Tibial artery (tissue), 4 donors: Measurements from ENCODE around the gene HGFAC.

Experiments used
- DNase-seq, 2 donors: peaks; one replicate each; pipeline ENCODE4 v3.0.0-alpha.2; 2019
- H3K27ac ChIP-seq, 2 donors: fragments of 200-600 bp; sonication (generic) in 1 of 2; 1 replicate in 1 of 2; 2 replicates in 1 of 2; pipeline ENCODE4 v1.5.1; 2018 to 2019; ENCODE audit warnings: mild to moderate bottlenecking in 1 of 2
- H3K27me3 ChIP-seq, 2 donors: fragments of 200-600 bp; sonication (generic) in 1 of 2; one replicate each; pipeline versions ENCODE4 v1.5.1 to v1.6.0; 2016 to 2019
- H3K36me3 ChIP-seq, 3 donors: fragments of 200-600 bp; sonication (generic) in 2 of 3; one replicate each; pipeline ENCODE4 v1.5.1; 2016 to 2019; ENCODE audit warnings: mild to moderate bottlenecking in 2 of 3
- H3K4me1 ChIP-seq, 4 donors: fragments of 200-600 bp; sonication (generic) in 2 of 4; 1 replicate in 3 of 4; 2 replicates in 1 of 4; pipeline ENCODE4 v1.5.1; 2016 to 2019
- H3K4me3 ChIP-seq, 2 donors: fragments of 200-600 bp; sonication (generic) in 1 of 2; 1 replicate in 1 of 2; 2 replicates in 1 of 2; pipeline ENCODE4 v1.5.1; 2018 to 2019; ENCODE audit warnings: mild to moderate bottlenecking in 2 of 2
- H3K9me3 ChIP-seq, 3 donors: fragments of 200-600 bp; sonication (generic) in 1 of 3; one replicate each; pipeline ENCODE4 v1.5.1; 2016 to 2019
- CTCF ChIP-seq, 2 experiments: fragments of 200-600 bp in 1 of 2; fragments of 450-650 bp in 1 of 2; IDR thresholded peaks; one replicate each; pipeline ENCODE4 v1.5.1; 2017 to 2019; ENCODE audit warnings: antibody characterized with exemption in 2 of 2, mild to moderate bottlenecking in 1 of 2, moderate library complexity in 1 of 2
- intact Hi-C: fragments of 100-400 bp; cut with DNase I; formaldehyde crosslinking; loops from one replicate; pipeline ENCODE4 v1.15.0; 2023; ENCODE audit warnings: low total_unique reads

Gene HGFAC

GRCh38 chr4:3427706-3428446 is 13.9 kb upstream of the HGFAC start:
- H3K4me1 ChIP-seq = no peaks in the 10 kb centered on the region
- no peak for DNase-seq
- H3K4me3 ChIP-seq = no peak overlapping the region
- H3K9me3 ChIP-seq = no peaks in the 10 kb centered on the region
- H3K27me3 ChIP-seq = no peaks in the 10 kb centered on the region
- TF ChIP-seq CTCF (IDR thresholded peaks at IDR 0.05) = no peak
- H3K36me3 ChIP-seq = peaks cover 7 to 89% (median 52%) of the 10 kb centered on the region in 3 donors
- intact Hi-C loops = loop anchor here (10.0 kb wide), 1 partner anchor 63 kb away; no protein-coding TSS in a partner anchor
- H3K27ac ChIP-seq = no peak overlapping the region

GRCh38 chr4:3429651-3430050 is 12.1 kb upstream of the HGFAC start:
- Histone ChIP-seq H3K9me3 (no peaks in the 10 kb centered on the region), H3K27ac (no peak overlapping the region), H3K4me1 (no peaks in the 10 kb centered on the region), H3K36me3 (peaks cover 0 to 85% (median 35%) of the 10 kb centered on the region in 3 donors), H3K27me3 (no peaks in the 10 kb centered on the region), H3K4me3 (no peak overlapping the region)
- DNase-seq = no peak
- intact Hi-C loops = loop anchor here (10.0 kb wide), 1 partner anchor 65 kb away; no protein-coding TSS in a partner anchor
- TF ChIP-seq CTCF (IDR thresholded peaks at IDR 0.05) = no peak

- no peak for DNase-seq
- intact Hi-C loops = no loop called here
Observed at GRCh38 chr4:3430524-3430923, 11.2 kb upstream of the HGFAC start.

GRCh38 chr4:3431446-3431993 is 10.2 kb upstream of the HGFAC start:
- TF ChIP-seq CTCF (IDR thresholded peaks at IDR 0.05) = no peak
- no peak for DNase-seq
- intact Hi-C loops = no loop called here
- Histone ChIP-seq H3K4me3 (no peak overlapping the region), H3K27ac (no peak overlapping the region), H3K9me3 (no peaks in the 10 kb centered on the region), H3K4me1 (peaks cover 0 to 5% (median 2%) of the 10 kb centered on the region in 4 donors), H3K36me3 (peaks cover 0 to 76% (median 32%) of the 10 kb centered on the region in 3 donors), H3K27me3 (no peaks in the 10 kb centered on the region)

More at GRCh38 chr4:3430524-3430923, 11.2 kb upstream of the HGFAC start:
- H3K36me3 ChIP-seq = peaks cover 0 to 80% (median 35%) of the 10 kb centered on the region in 3 donors
- H3K4me1 ChIP-seq = no peaks in the 10 kb centered on the region
- H3K27me3 ChIP-seq = no peaks in the 10 kb centered on the region
- no peak overlapping the region for H3K4me3 ChIP-seq
- H3K9me3 ChIP-seq = no peaks in the 10 kb centered on the region
- TF ChIP-seq CTCF (IDR thresholded peaks at IDR 0.05) = no peak
- H3K27ac ChIP-seq = no peak overlapping the region

- no peak overlapping the region for H3K27ac ChIP-seq
- peaks cover 0 to 67% (median 25%) of the 10 kb centered on the region in 3 donors for H3K36me3 ChIP-seq
- peaks cover 0 to 12% (median 8%) of the 10 kb centered on the region in 4 donors for H3K4me1 ChIP-seq
- no peaks in the 10 kb centered on the region for H3K27me3 ChIP-seq
- DNase-seq = no peak
- no peak overlapping the region for H3K4me3 ChIP-seq
- no peak for TF ChIP-seq CTCF (IDR thresholded peaks at IDR 0.05)
- H3K9me3 ChIP-seq = no peaks in the 10 kb centered on the region
- intact Hi-C loops = no loop called here
Observed at GRCh38 chr4:3432381-3432790, 9.4 kb upstream of the HGFAC start.
